Tibial artery (tissue), 4 donors: Measurements from ENCODE around the gene ADGRG3.

Experiments
- DNase-seq, 2 donors: peaks; one replicate each; pipeline ENCODE4 v3.0.0-alpha.2; 2019
- H3K27ac ChIP-seq, 2 donors: fragments of 200-600 bp; sonication (generic) in 1 of 2; 1 replicate in 1 of 2; 2 replicates in 1 of 2; pipeline ENCODE4 v1.5.1; 2018 to 2019; ENCODE audit warnings: mild to moderate bottlenecking in 1 of 2
- H3K27me3 ChIP-seq, 2 donors: fragments of 200-600 bp; sonication (generic) in 1 of 2; one replicate each; pipeline versions ENCODE4 v1.5.1 to v1.6.0; 2016 to 2019
- H3K36me3 ChIP-seq, 3 donors: fragments of 200-600 bp; sonication (generic) in 2 of 3; one replicate each; pipeline ENCODE4 v1.5.1; 2016 to 2019; ENCODE audit warnings: mild to moderate bottlenecking in 2 of 3
- H3K4me1 ChIP-seq, 4 donors: fragments of 200-600 bp; sonication (generic) in 2 of 4; 1 replicate in 3 of 4; 2 replicates in 1 of 4; pipeline ENCODE4 v1.5.1; 2016 to 2019
- H3K4me3 ChIP-seq, 2 donors: fragments of 200-600 bp; sonication (generic) in 1 of 2; 1 replicate in 1 of 2; 2 replicates in 1 of 2; pipeline ENCODE4 v1.5.1; 2018 to 2019; ENCODE audit warnings: mild to moderate bottlenecking in 2 of 2
- H3K9me3 ChIP-seq, 3 donors: fragments of 200-600 bp; sonication (generic) in 1 of 3; one replicate each; pipeline ENCODE4 v1.5.1; 2016 to 2019
- CTCF ChIP-seq, 2 experiments: fragments of 200-600 bp in 1 of 2; fragments of 450-650 bp in 1 of 2; IDR thresholded peaks; one replicate each; pipeline ENCODE4 v1.5.1; 2017 to 2019; ENCODE audit warnings: antibody characterized with exemption in 2 of 2, mild to moderate bottlenecking in 1 of 2, moderate library complexity in 1 of 2
- intact Hi-C: fragments of 100-400 bp; cut with DNase I; formaldehyde crosslinking; loops from one replicate; pipeline ENCODE4 v1.15.0; 2023; ENCODE audit warnings: low total_unique reads

The ADGRG3 gene

DNA sequence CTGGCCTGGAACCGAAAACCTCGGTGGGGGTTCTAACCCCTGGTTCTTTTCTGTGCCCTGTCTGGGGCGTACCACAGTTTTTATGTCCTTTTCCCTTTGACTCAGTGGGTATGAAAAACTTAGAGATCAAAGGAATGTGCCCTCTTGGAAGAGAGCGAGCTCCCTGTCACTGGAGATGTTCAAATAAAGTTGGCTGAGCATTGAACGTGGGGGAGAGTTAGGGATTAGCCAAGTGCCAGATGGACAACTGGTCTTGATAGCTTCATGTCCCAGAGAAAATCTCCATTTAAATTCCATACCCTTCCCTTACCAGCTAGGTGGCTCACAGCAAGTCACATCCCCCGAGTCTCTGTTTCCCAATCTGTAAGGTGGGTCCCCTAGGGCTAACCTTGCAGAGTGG lies 30.1 kb upstream of the ADGRG3 start:
- no peak for TF ChIP-seq CTCF (IDR thresholded peaks at IDR 0.05)
- H3K9me3 ChIP-seq = no peaks in the 10 kb centered on the region
- no peaks in the 10 kb centered on the region for H3K36me3 ChIP-seq
- H3K27ac ChIP-seq = no peak overlapping the region
- intact Hi-C loops = no loop called here
- peaks cover 0 to 39% of the 10 kb centered on the region in 2 donors for H3K27me3 ChIP-seq
- peaks cover 0 to 29% (median 5%) of the 10 kb centered on the region in 4 donors for H3K4me1 ChIP-seq
- DNase-seq = no peak
- H3K4me3 ChIP-seq = no peak overlapping the region

GRCh38 chr16:57638381-57638780 lies 29.7 kb upstream of the ADGRG3 start:
- H3K27ac ChIP-seq = no peak overlapping the region
- intact Hi-C loops = no loop called here
- no peaks in the 10 kb centered on the region for H3K36me3 ChIP-seq
- no peak for TF ChIP-seq CTCF (IDR thresholded peaks at IDR 0.05)
- H3K4me3 ChIP-seq = no peak overlapping the region
- peaks cover 0 to 34% (median 5%) of the 10 kb centered on the region in 4 donors for H3K4me1 ChIP-seq
- no peaks in the 10 kb centered on the region for H3K9me3 ChIP-seq
- no peak for DNase-seq
- H3K27me3 ChIP-seq = peaks cover 0 to 36% of the 10 kb centered on the region in 2 donors

DNA sequence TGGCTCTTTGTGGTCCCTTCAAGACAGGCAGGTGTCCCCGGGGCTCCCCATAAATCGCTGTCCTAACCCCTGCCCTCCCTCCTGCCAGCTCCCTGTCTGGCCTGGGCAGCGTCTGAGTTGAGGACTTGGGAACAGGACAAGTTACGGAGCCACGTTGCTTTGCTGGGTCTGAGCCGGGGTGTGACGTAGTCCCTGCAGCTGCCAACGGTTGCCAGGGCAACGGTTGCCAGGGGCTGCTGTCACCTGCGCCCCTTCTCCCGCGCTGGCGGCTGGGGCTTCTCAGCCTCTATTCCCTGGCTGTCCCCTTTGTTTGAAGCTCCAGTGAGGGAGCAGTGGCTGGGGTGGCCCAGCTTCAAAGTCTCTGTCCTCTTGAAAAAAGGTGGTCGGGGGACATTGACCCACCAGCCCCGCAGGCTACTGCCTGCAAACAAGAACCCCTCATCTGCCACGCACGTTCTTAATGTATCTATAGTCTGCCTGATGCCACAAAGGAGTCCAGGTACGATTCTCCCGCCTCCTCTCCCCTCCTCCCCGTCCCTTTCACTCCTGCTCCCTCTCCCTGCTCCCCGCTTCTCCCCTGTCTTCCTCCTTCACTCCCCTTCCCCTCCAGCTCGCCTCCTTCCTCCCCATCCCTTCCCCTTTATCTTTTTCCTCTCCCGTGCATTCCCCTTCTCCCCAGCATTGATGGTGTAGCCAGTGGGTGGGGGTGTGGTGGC lies 28.8 kb upstream of the ADGRG3 start:
- intact Hi-C loops = no loop called here
- Histone ChIP-seq H3K4me1 (peaks cover 0 to 34% (median 5%) of the 10 kb centered on the region in 4 donors), H3K27me3 (peaks cover 0 to 29% of the 10 kb centered on the region in 2 donors), H3K9me3 (no peaks in the 10 kb centered on the region), H3K27ac (no peak overlapping the region), H3K4me3 (no peak overlapping the region), H3K36me3 (no peaks in the 10 kb centered on the region)
- DNase-seq = no peak
- TF ChIP-seq CTCF (IDR thresholded peaks at IDR 0.05) = no peak

DNA sequence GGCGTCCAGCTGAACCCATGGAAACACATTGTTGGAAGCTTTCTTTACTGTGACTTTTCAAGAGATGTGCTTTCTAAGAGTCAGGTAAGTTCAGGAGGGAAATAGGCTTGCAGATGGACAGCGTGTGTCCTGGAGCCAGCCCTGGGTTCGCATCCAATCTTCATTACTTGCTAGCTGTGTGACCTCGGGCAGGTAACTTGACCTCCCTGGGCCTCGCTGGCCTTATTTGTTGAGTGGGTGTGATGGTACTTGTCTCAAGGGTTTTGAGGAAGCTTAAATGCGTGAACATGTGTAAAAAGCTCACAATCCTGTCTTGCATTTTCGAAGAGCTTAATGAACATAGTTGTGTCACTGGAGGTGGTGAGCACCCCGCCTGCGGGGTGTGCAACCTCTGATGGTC lies 27.9 kb upstream of the ADGRG3 start:
- DNase-seq = no peak
- Histone ChIP-seq H3K4me3 (no peak overlapping the region), H3K27me3 (peaks cover 0 to 25% of the 10 kb centered on the region in 2 donors), H3K4me1 (peaks cover 0 to 28% (median 5%) of the 10 kb centered on the region in 4 donors), H3K9me3 (no peaks in the 10 kb centered on the region), H3K36me3 (no peaks in the 10 kb centered on the region), H3K27ac (no peak overlapping the region)
- TF ChIP-seq CTCF (IDR thresholded peaks at IDR 0.05) = no peak
- intact Hi-C loops = no loop called here

DNA sequence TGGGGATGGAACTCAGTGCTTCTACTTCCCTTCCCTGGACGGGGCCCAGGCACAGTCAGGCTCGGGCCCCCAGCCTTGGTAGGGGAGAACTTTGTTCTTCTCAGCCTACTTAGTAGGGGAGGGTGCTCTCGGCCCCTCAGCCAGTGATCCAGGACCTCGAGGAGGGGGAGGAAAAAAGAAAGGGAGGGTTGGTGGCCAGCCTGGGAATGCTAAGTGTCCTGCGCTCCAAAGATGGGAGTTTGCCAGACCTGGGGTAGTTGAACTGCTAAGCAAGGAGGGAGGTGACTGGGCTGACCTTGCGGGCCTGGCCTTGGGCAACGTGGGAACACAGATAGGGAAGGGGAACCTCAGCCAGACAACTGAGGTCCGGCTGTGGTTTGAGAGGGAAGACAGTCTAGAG lies 27.5 kb upstream of the ADGRG3 start:
- Histone ChIP-seq H3K4me3 (no peak overlapping the region), H3K27me3 (peaks cover 0 to 25% of the 10 kb centered on the region in 2 donors), H3K36me3 (no peaks in the 10 kb centered on the region), H3K4me1 (peaks cover 0 to 24% (median 5%) of the 10 kb centered on the region in 4 donors), H3K27ac (no peak overlapping the region), H3K9me3 (no peaks in the 10 kb centered on the region)
- intact Hi-C loops = no loop called here
- no peak for DNase-seq
- TF ChIP-seq CTCF (IDR thresholded peaks at IDR 0.05) = no peak
